ENCODE measurements around the gene SMIM35. TPM values are rescaled to one million over a fixed set of nuclear protein-coding genes. Genes with fewer than 3 reads are reported as not detected.

The SMIM35 gene
- total RNA-seq, 1 donor from 2014 or later, result not detected

GRCh38 chr11:117959438-117960149 lies 127.2 kb downstream of the SMIM35 start:
- Histone ChIP-seq H3K27me3 (ENCODE audit: control insufficient read depth, insufficient read depth, low read length) (no peaks in the 10 kb centered on the region), H3K36me3 (ENCODE audit: control insufficient read depth, insufficient read depth, low read length) (no peaks in the 10 kb centered on the region), H3K4me3 (ENCODE audit: low read depth, low read length) (no peak overlapping the region)
- TF ChIP-seq CTCF (IDR thresholded peaks at IDR 0.05; ENCODE audit: insufficient read depth, low read length, poor library complexity, severe bottlenecking), result no peak
- DNase-seq (ENCODE audit: low read depth), result no peak

- DNase-seq (ENCODE audit: low read depth), result no peak
- Histone ChIP-seq H3K36me3 (ENCODE audit: control insufficient read depth, insufficient read depth, low read length) (no peaks in the 10 kb centered on the region), H3K27me3 (ENCODE audit: control insufficient read depth, insufficient read depth, low read length) (no peaks in the 10 kb centered on the region), H3K4me3 (ENCODE audit: low read depth, low read length) (no peak overlapping the region)
- no peak for TF ChIP-seq CTCF (IDR thresholded peaks at IDR 0.05; ENCODE audit: insufficient read depth, low read length, poor library complexity, severe bottlenecking)
These were observed 127.8 kb downstream of the SMIM35 start for GRCh38 chr11:117958949-117959348.

Other genes starting within 250 kb of the SMIM35 start
- gene FXYD6, start 210.3 kb downstream of the SMIM35 start, total RNA-seq, result 45.8 and 83.4 TPM in 2 replicates
- 1.6 TPM in 1 of 2 replicates, not detected in the other for gene TMPRSS13, start 157.6 kb downstream of the SMIM35 start, total RNA-seq
- 0.25 and 0.55 TPM in 2 replicates for gene IL10RA, start 100.6 kb downstream of the SMIM35 start, total RNA-seq
- gene TMPRSS4, start 9.9 kb downstream of the SMIM35 start, total RNA-seq, result 16.8 TPM in 2 replicates
- gene SCN4B, start 65.9 kb upstream of the SMIM35 start, total RNA-seq, result 0.41 and 0.79 TPM in 2 replicates
- 0.04 and 0.07 TPM in 2 replicates for gene SCN2B, start 89.7 kb upstream of the SMIM35 start, total RNA-seq
- 2.5 TPM in 1 of 2 replicates, not detected in the other for gene JAML, start 138.0 kb upstream of the SMIM35 start, total RNA-seq
- 7.9 and 9.4 TPM in 2 replicates for gene MPZL3, start 165.4 kb upstream of the SMIM35 start, total RNA-seq
- 12.1 and 13.1 TPM in 2 replicates for gene MPZL2, start 177.3 kb upstream of the SMIM35 start, total RNA-seq
- not detected in 2 replicates for gene CD3E, start 217.8 kb upstream of the SMIM35 start, total RNA-seq

Data from kidney epithelial cell (primary cell).